ENCODE measurements around the gene CFAP99. TPM values are rescaled to one million over a fixed set of nuclear protein-coding genes. Genes with fewer than 3 reads are reported as not detected.
A peak's percentile ranks its signal among the peaks of the same experiment; 100 is the strongest.

Gene CFAP99
- total and polyA plus RNA-seq, 2 donors (not counting 1 experiment from before 2014, with no cell fraction given) = under 0.01 TPM; not detected in 1

DNA sequence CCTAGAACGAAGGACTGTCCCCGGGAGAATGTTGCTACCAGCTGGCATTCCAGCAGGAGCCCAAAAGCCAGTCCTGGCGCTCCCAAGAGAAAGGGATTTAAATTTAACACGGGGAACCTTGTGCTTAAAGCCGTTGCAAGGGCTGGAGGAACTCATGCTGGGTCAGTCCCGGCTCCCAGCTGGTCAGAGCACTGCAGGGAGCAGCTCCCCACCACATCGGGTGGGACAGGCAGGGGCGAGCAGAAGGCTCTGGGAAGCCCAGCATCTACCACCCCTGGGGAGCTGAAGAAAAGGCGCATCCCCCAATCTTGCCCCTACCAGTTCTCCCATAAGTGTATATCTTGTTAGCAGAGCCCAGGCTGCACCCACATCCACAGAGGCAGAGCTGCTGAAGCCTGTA is 15.7 kb downstream of the CFAP99 start:
- Histone ChIP-seq H2AFZ (ENCODE audit: low read length) (no peak overlapping the region), H3K27ac (ENCODE audit: insufficient read depth, low read length) (no peak overlapping the region), H3K9ac (ENCODE audit: insufficient read depth, low read length) (no peak overlapping the region), H3K4me3 (replicated peaks in 1 of 4; ENCODE audit: control extremely low read depth in 1 of 4, insufficient read depth in 1 of 4, low read depth in 3 of 4, low read length in 4 of 4) (no peak overlapping the region), H3K9me3 (ENCODE audit: control insufficient read depth, insufficient read depth, low read depth, low read length) (no peaks in the 10 kb centered on the region), H3K27me3 (ENCODE audit: control insufficient read depth, insufficient read depth, low read length) (no peaks in the 10 kb centered on the region), H3K4me1 (ENCODE audit: control insufficient read depth, extremely low read depth, insufficient read depth, low read length) (no peaks in the 10 kb centered on the region), H3K4me2 (ENCODE audit: extremely low read depth, insufficient read depth, low read length) (no peak overlapping the region), H3K36me3 (ENCODE audit: control insufficient read depth, insufficient read depth, low read length) (no peaks in the 10 kb centered on the region), H3K79me2 (ENCODE audit: control insufficient read depth, insufficient read depth, low read length) (no peaks in the 10 kb centered on the region), H4K20me1 (ENCODE audit: control insufficient read depth, extremely low read depth, insufficient read depth, low read length) (no peaks in the 10 kb centered on the region)
- no peak for DNase-seq (ENCODE audit: low read depth in 2 of 2)
- TF ChIP-seq, protein P1, sequence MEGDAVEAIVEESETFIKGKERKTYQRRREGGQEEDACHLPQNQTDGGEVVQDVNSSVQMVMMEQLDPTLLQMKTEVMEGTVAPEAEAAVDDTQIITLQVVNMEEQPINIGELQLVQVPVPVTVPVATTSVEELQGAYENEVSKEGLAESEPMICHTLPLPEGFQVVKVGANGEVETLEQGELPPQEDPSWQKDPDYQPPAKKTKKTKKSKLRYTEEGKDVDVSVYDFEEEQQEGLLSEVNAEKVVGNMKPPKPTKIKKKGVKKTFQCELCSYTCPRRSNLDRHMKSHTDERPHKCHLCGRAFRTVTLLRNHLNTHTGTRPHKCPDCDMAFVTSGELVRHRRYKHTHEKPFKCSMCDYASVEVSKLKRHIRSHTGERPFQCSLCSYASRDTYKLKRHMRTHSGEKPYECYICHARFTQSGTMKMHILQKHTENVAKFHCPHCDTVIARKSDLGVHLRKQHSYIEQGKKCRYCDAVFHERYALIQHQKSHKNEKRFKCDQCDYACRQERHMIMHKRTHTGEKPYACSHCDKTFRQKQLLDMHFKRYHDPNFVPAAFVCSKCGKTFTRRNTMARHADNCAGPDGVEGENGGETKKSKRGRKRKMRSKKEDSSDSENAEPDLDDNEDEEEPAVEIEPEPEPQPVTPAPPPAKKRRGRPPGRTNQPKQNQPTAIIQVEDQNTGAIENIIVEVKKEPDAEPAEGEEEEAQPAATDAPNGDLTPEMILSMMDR (conservative IDR thresholded peaks at IDR 0.05 in 1 of 2, IDR thresholded peaks at IDR 0.05 in 1 of 2; ENCODE audit: low read depth in 1 of 2, low read length in 2 of 2) = no peak
- no peak for TF ChIP-seq EZH2 (IDR thresholded peaks at IDR 0.05; ENCODE audit: low read length, missing control alignments)

DNA sequence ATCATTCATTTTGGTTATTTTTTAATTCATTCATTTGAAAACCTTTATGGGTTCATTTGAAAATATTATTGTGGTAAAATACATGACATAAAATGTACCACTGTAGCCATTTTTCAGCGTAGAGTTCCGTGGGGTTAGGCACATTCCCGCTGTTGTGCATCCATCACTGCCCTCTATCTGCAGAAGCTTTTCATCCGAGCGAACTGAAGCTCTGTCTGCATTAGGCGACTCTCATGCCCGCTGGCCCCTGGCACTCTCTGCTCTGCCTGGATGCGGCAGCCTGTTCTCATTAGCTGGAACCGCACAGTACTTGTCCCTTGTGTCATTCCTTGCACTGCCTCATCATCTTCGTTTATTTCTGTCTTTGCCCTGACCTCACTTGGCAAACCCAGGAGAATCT is 17.5 kb downstream of the CFAP99 start:
- no peaks in the 10 kb centered on the region for H3K4me1 ChIP-seq (ENCODE audit: control insufficient read depth, extremely low read depth, insufficient read depth, low read length)
- no peaks in the 10 kb centered on the region for H3K36me3 ChIP-seq (ENCODE audit: control insufficient read depth, insufficient read depth, low read length)
- H2AFZ ChIP-seq (ENCODE audit: low read length) = no peak overlapping the region
- no peak overlapping the region for H3K4me3 ChIP-seq (replicated peaks in 1 of 4; ENCODE audit: control extremely low read depth in 1 of 4, insufficient read depth in 1 of 4, low read depth in 3 of 4, low read length in 4 of 4)
- H3K27me3 ChIP-seq (ENCODE audit: control insufficient read depth, insufficient read depth, low read length) = no peaks in the 10 kb centered on the region
- no peaks in the 10 kb centered on the region for H3K79me2 ChIP-seq (ENCODE audit: control insufficient read depth, insufficient read depth, low read length)
- H3K9me3 ChIP-seq (ENCODE audit: control insufficient read depth, insufficient read depth, low read depth, low read length) = no peaks in the 10 kb centered on the region
- no peaks in the 10 kb centered on the region for H4K20me1 ChIP-seq (ENCODE audit: control insufficient read depth, extremely low read depth, insufficient read depth, low read length)
- H3K4me2 ChIP-seq (ENCODE audit: extremely low read depth, insufficient read depth, low read length) = no peak overlapping the region
- TF ChIP-seq, protein P1 (conservative IDR thresholded peaks at IDR 0.05 in 1 of 2, IDR thresholded peaks at IDR 0.05 in 1 of 2; ENCODE audit: low read depth in 1 of 2, low read length in 2 of 2) = peak in 1 of 2 donors; percentile 36
- TF ChIP-seq EZH2 (IDR thresholded peaks at IDR 0.05; ENCODE audit: low read length, missing control alignments) = no peak
- no peak for DNase-seq (ENCODE audit: low read depth in 2 of 2)
- no peak overlapping the region for H3K9ac ChIP-seq (ENCODE audit: insufficient read depth, low read length)
- H3K27ac ChIP-seq (ENCODE audit: insufficient read depth, low read length) = no peak overlapping the region

DNA sequence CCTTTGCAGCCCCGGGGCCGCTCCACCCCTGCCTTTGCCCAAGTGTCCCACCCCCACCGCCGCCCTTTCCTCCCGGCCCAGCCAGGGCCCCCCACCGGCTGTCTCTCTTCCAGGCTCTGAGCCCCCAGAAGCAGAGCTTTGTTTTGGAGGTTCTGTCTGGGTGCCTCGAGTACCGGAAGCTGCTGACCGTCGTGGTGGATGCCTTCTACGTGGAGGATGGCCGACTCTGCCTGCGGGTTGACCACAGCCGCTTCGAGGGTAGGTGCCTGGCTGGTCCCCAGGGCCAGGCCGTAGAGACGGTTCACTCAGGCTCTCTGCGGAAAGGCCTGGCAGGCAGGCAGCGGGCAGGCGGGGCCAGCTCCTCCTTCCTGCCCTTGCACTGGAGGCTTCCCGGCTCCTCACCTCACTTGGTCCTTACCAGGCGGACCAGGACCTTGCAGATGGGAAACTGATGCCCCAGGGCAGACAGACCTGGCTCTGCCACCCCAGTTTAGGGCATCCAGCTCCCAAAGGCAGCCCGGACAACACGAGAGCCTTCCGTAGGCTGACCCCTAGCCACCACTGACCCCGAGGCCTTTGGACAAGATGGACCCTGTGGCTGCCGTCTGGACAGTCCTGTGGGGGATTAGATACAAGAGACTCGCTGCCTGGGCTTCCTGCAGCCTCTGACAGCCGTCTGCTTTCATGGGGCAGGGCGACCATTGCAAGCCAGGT is 18.2 kb downstream of the CFAP99 start:
- H3K9ac ChIP-seq (ENCODE audit: insufficient read depth, low read length) = no peak overlapping the region
- no peak overlapping the region for H3K4me3 ChIP-seq (replicated peaks in 1 of 4; ENCODE audit: control extremely low read depth in 1 of 4, insufficient read depth in 1 of 4, low read depth in 3 of 4, low read length in 4 of 4)
- no peaks in the 10 kb centered on the region for H3K79me2 ChIP-seq (ENCODE audit: control insufficient read depth, insufficient read depth, low read length)
- no peaks in the 10 kb centered on the region for H4K20me1 ChIP-seq (ENCODE audit: control insufficient read depth, extremely low read depth, insufficient read depth, low read length)
- no peaks in the 10 kb centered on the region for H3K36me3 ChIP-seq (ENCODE audit: control insufficient read depth, insufficient read depth, low read length)
- DNase-seq (ENCODE audit: low read depth in 2 of 2) = no peak
- no peak overlapping the region for H3K4me2 ChIP-seq (ENCODE audit: extremely low read depth, insufficient read depth, low read length)
- H3K27me3 ChIP-seq (ENCODE audit: control insufficient read depth, insufficient read depth, low read length) = no peaks in the 10 kb centered on the region
- TF ChIP-seq EZH2 (IDR thresholded peaks at IDR 0.05; ENCODE audit: low read length, missing control alignments) = no peak
- TF ChIP-seq, protein P1 (conservative IDR thresholded peaks at IDR 0.05 in 1 of 2, IDR thresholded peaks at IDR 0.05 in 1 of 2; ENCODE audit: low read depth in 1 of 2, low read length in 2 of 2) = no peak
- no peak overlapping the region for H2AFZ ChIP-seq (ENCODE audit: low read length)
- H3K9me3 ChIP-seq (ENCODE audit: control insufficient read depth, insufficient read depth, low read depth, low read length) = no peaks in the 10 kb centered on the region
- no peaks in the 10 kb centered on the region for H3K4me1 ChIP-seq (ENCODE audit: control insufficient read depth, extremely low read depth, insufficient read depth, low read length)
- no peak overlapping the region for H3K27ac ChIP-seq (ENCODE audit: insufficient read depth, low read length)

Measured in fibroblast of lung (primary cell).